Esophagus muscularis mucosa (tissue), 4 donors: Measurements from ENCODE around the gene GALNT14. TPM values are rescaled to one million over a fixed set of nuclear protein-coding genes. Genes with fewer than 3 reads are reported as not detected.
A peak's percentile ranks its signal among the peaks of the same experiment; 100 is the strongest.

Experiments
- DNase-seq: peaks from one replicate; pipeline ENCODE4 v3.0.0-alpha.2; 2017; ENCODE audit errors: extremely low spot score
- H3K27ac ChIP-seq, 4 donors: fragments of 200-600 bp; sonication (generic); replicated peaks in 1 of 4; 1 replicate in 3 of 4; 2 replicates in 1 of 4; pipeline ENCODE4 v1.5.1; 2016 to 2019; ENCODE audit warnings: mild to moderate bottlenecking in 1 of 4
- H3K27me3 ChIP-seq, 4 donors: fragments of 200-600 bp; sonication (generic); one replicate each; pipeline versions ENCODE4 v1.5.1 to v1.6.0; 2016 to 2019
- H3K36me3 ChIP-seq, 4 donors: fragments of 200-600 bp; sonication (generic); one replicate each; pipeline ENCODE4 v1.5.1; 2016 to 2019
- H3K4me1 ChIP-seq, 4 donors: fragments of 200-600 bp; sonication (generic); one replicate each; pipeline ENCODE4 v1.5.1; 2016 to 2019
- H3K4me3 ChIP-seq, 4 donors: fragments of 200-600 bp; sonication (generic); 1 replicate in 2 of 4; 2 replicates in 2 of 4; pipeline ENCODE4 v1.5.1; 2016 to 2019; ENCODE audit warnings: mild to moderate bottlenecking in 4 of 4, moderate library complexity in 1 of 4
- H3K9me3 ChIP-seq, 4 donors: fragments of 200-600 bp; sonication (generic); 1 replicate in 3 of 4; 2 replicates in 1 of 4; pipeline ENCODE4 v1.5.1; 2016 to 2019
- CTCF ChIP-seq, 3 experiments: fragments of 200-600 bp in 2 of 3; fragments of 450-650 bp in 1 of 3; sonication (generic) in 2 of 3; IDR thresholded peaks; one replicate each; pipeline ENCODE4 v1.5.1; 2017 to 2019; ENCODE audit warnings: antibody characterized with exemption in 3 of 3, mild to moderate bottlenecking in 2 of 3, moderate library complexity in 1 of 3
- EP300 ChIP-seq: sonication (generic); formaldehyde crosslinking; IDR thresholded peaks from one replicate; pipeline ENCODE4 v1.6.1; 2017; ENCODE audit warnings: antibody characterized with exemption
- POLR2A ChIP-seq: fragments of 450-650 bp; IDR thresholded peaks from one replicate; pipeline ENCODE4 v1.6.1; 2017; ENCODE audit warnings: antibody characterized with exemption, moderate library complexity, mild to moderate bottlenecking, low read depth
- POLR2AphosphoS5 ChIP-seq, 2 donors: sonication (generic); formaldehyde crosslinking; IDR thresholded peaks; one replicate each; pipeline ENCODE4 v1.6.1; 2017; ENCODE audit warnings: antibody characterized with exemption in 2 of 2
- WGBS: methylation state at CpG from one replicate; pipeline ENCODE4 v1.1.5; 2018; 5-methylcytosine and 5-hydroxymethylcytosine counted together
- intact Hi-C: fragments of 100-400 bp; cut with DNase I; formaldehyde crosslinking; loops from one replicate; pipeline ENCODE4 v1.15.1; 2023
- total RNA-seq, 4 donors: library from RNA; depleted of rRNA; stranded (reverse); fragments of >200 nt; gene quantifications; one replicate each; pipeline versions ENCODE4 v1.1.0 to v1.2.1, GENCODE V29; 2016

GALNT14 gene
- total RNA-seq, 4 donors from 2014 or later, result 0.33 to 1.0 (median 0.80) TPM; not detected in 1

GRCh38 chr2:31101701-31102100, 36.5 kb downstream of the GALNT14 start:
- Histone ChIP-seq H3K27ac (no peak overlapping the region), H3K27me3 (peaks cover 0 to 4% (median 0%) of the 10 kb centered on the region in 4 donors), H3K4me1 (no peaks in the 10 kb centered on the region), H3K36me3 (no peaks in the 10 kb centered on the region), H3K9me3 (no peaks in the 10 kb centered on the region), H3K4me3 (no peak overlapping the region)
- 81% methylated on average over 2 of the region's 2 CpGs for WGBS
- TF ChIP-seq POLR2AphosphoS5 (IDR thresholded peaks at IDR 0.05) (no peak), POLR2A (no peak), EP300 (no peak), CTCF (IDR thresholded peaks at IDR 0.05) (no peak)
- intact Hi-C loops, result no loop called here
- peak; percentile 57 for DNase-seq

GRCh38 chr2:31097962-31098613, 40.2 kb downstream of the GALNT14 start:
- intact Hi-C loops, result no loop called here
- H3K9me3 ChIP-seq, result no peaks in the 10 kb centered on the region
- no peaks in the 10 kb centered on the region for H3K27me3 ChIP-seq
- TF ChIP-seq POLR2AphosphoS5 (IDR thresholded peaks at IDR 0.05) (no peak), CTCF (IDR thresholded peaks at IDR 0.05) (no peak), EP300 (no peak), POLR2A (no peak)
- H3K27ac ChIP-seq, result no peak overlapping the region
- H3K36me3 ChIP-seq, result no peaks in the 10 kb centered on the region
- no peaks in the 10 kb centered on the region for H3K4me1 ChIP-seq
- WGBS, result 71% methylated on average over 2 of the region's 2 CpGs
- H3K4me3 ChIP-seq, result no peak overlapping the region
- DNase-seq, result peak; percentile 31

GRCh38 chr2:31090188-31090587, 48.1 kb downstream of the GALNT14 start:
- WGBS, result 86% methylated on average over 6 of the region's 7 CpGs
- Histone ChIP-seq H3K27ac (no peak overlapping the region), H3K27me3 (no peaks in the 10 kb centered on the region), H3K36me3 (no peaks in the 10 kb centered on the region), H3K9me3 (no peaks in the 10 kb centered on the region), H3K4me3 (no peak overlapping the region), H3K4me1 (no peaks in the 10 kb centered on the region)
- no peak for TF ChIP-seq EP300
- TF ChIP-seq POLR2A, result no peak
- no peak for TF ChIP-seq CTCF (IDR thresholded peaks at IDR 0.05)
- no peak for TF ChIP-seq POLR2AphosphoS5 (IDR thresholded peaks at IDR 0.05)
- no peak for DNase-seq
- intact Hi-C loops, result no loop called here

- intact Hi-C loops, result no loop called here
- WGBS, result 93% methylated on average over 2 of the region's 2 CpGs
These were observed 48.6 kb downstream of the GALNT14 start for GRCh38 chr2:31089645-31090044.

More at GRCh38 chr2:31089645-31090044, 48.6 kb downstream of the GALNT14 start:
- H3K36me3 ChIP-seq, result no peaks in the 10 kb centered on the region
- H3K9me3 ChIP-seq, result no peaks in the 10 kb centered on the region
- H3K27ac ChIP-seq, result no peak overlapping the region
- H3K4me1 ChIP-seq, result no peaks in the 10 kb centered on the region
- TF ChIP-seq EP300, result no peak
- no peak for TF ChIP-seq CTCF (IDR thresholded peaks at IDR 0.05)
- no peak for TF ChIP-seq POLR2A
- TF ChIP-seq POLR2AphosphoS5 (IDR thresholded peaks at IDR 0.05), result no peak
- no peaks in the 10 kb centered on the region for H3K27me3 ChIP-seq
- no peak overlapping the region for H3K4me3 ChIP-seq
- no peak for DNase-seq
